ENCODE results near the gene FBXO11.

Gene FBXO11

DNA sequence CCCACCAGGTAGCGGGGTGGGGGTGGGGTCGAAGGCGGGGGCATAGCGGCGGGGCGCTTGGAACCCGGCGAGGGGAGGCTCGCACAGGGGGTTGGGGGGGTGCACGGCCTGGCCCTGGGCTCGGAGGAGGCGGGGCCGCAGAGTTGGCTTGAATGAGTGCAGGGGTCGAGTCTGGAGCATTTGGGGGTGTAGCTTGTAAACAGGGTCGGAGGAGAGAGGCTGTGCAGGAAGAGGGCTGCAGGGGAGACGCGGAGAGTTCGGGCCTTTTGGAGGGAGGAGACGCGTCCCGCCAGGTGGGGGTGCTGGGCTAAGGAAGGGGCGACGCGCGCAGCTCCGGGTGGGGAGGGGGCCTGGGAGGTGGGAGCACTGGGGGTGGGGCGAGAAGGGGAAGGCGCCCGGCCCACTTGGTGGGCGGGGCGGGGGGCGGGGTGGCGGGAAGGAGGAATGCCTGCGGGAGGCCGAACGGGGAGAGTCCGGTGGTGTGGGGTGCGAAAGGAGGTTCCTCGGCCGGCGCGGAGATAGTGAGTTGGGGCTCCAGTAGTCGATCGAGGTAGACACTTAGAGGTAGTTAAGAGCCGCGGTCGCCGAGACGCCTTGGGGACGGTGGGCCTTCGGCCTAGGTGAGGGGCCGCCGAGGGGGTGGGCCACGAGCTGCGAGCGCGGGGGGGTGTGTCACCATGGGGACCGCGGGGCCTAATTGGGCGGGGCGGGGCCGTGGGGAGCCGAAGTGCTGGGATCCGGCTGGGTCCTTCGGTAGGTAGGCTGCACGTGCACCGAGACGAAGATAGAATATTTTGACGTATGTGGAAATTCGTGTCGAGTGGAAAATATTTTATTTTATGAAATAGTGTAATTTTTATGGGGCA, 122.6 kb downstream of the FBXO11 start:
- DNase-seq, result peak; percentile 59

DNA sequence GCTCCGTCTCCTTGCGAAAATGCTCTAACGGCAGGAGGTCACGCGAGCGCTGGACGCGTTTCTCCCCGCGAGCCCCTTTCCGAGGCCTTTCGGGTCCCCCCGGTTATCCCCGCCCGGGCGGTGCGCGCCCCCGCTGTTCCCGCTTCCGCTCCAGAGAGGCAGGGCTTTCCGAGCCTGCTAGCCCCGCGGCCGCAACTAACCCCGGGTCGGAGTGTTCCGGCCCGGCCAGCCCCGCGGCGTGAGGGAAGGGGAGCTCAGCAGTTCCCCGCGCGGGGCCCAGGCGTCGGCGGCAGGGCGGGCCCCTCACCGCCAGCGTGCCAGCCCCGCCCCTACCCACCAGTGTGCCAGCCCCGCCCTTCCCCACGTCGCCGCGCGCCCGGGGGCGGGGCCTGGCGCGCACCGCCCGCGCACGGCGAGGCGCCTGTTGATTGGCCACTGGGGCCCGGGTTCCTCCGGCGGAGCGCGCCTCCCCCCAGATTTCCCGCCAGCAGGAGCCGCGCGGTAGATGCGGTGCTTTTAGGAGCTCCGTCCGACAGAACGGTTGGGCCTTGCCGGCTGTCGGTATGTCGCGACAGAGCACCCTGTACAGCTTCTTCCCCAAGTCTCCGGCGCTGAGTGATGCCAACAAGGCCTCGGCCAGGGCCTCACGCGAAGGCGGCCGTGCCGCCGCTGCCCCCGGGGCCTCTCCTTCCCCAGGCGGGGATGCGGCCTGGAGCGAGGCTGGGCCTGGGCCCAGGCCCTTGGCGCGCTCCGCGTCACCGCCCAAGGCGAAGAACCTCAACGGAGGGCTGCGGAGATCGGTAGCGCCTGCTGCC, 123.4 kb downstream of the FBXO11 start, which contains the start of gene MSH6:
Gene MSH6 (plus strand): TSS at position 475 of the 815 bp plus-strand sequence. CDS start 89 bp downstream, at position 564.
- DNase-seq, result peak; percentile 92

DNA sequence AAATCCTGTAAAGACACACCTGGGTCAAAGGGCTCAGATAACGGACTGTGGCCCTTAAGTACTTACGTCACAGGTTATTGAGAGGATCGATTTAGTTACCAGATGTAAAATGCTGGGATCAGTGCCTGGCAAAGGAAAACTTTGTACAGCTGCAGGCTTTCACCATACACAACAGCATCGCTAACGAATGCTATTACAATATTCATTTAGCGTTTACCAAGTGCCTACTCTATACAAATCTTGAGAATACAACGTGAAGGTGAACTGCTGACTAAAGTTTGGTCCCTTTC, 124.0 kb downstream of the FBXO11 start:
- DNase-seq, result no peak

DNA sequence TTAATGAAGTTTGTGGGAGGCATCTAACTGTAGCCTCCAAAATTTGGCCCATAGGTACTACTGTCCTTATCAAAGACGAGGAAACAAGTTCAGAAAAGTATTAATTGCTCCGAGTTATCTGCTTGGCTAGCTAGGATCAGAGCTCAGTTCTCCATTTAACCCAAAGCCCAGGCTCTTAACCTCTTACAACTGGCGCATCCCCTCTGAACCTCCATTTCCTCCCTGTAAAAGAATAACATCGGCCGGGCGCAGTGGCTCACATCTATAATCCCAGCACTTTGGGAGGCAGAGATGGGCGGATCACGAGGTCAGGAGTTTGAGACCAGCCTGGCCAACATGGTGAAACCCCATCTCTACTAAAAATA, 126.9 kb downstream of the FBXO11 start:
- DNase-seq, result no peak

DNA sequence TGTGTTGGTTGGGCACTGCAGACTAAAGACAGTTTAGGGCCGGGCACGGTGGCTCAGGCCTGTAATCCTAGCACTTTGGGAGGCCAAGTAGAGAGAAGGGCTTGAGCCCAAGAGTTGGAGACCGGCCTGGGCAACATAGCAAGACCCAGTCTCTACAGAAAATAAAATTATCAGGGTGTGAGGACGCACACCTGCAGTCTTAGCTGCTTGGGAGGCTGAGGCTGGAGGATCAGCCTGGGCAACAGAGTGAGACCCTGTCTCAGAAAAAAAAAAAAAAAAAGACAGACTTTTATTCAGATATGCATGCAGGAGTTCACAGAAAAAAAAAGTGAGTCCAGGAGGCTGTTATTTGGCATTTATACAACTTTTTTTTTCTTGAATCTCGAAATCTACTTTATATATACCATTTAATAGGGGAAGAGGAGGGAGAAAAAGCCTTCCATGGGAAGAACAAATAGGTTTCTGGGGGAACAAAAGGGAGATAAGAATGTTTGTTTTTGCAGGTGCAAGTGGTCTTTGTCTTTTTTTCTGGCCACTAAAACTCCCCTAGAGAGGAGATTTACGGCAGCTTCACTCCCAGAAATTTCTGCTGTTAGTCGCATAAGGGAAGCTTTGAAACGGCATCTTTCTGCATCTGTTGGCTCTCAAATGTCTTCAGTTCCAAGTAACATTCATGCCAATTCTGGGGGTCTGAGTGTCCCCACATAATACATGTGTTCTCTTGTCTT, 127.4 kb downstream of the FBXO11 start:
- DNase-seq, result no peak

DNA sequence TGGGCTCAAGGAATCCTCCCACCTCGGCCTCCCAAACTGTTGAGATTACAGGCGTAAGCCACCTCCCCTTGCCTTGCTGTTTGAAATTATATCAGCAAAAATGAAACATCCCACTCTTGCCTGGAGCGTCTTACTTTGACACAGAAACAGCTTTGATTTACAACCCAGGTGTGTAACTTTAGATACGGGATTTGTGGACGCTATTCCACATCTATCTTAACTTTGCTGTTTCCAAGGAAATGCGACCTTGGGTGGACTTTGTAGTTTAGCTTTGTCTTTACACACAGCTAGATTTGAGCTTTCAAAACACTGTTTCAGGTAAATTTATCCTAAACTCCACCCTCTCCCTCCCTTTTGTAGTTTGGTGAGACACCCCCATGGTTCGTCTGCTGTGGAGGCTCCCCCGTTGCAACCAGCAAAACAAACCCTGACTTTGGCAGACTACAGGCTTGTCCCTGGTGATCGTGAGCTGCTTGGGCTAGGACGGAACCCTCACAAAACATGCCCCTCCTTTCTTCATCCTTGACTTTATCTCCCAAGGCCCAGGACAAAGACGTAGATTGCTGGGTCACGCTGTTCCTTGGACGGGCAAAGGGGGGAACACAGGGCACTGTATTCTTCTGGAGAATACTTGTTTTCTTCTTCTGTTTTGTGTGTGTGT, 128.9 kb downstream of the FBXO11 start:
- no peak for DNase-seq

DNA sequence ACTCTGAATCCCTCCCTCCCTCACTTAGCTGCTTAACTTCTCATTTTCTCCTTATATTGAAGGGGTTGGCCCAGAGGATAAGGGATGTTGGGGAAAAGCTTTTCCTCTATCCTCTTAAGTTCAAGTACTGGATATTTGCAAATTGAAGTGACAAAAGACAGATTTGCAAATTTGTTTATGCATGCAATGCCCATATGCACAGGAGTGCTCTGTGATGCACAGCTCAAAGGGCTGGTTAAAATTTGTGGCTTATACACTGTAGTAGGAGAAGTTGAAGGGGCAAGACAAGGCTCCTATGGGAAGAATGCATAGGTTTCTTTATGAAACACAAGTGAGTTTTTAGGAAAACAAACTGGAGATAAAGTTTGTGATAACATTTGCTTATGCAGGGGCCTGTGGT, 131.7 kb downstream of the FBXO11 start:
- DNase-seq, result no peak

DNA sequence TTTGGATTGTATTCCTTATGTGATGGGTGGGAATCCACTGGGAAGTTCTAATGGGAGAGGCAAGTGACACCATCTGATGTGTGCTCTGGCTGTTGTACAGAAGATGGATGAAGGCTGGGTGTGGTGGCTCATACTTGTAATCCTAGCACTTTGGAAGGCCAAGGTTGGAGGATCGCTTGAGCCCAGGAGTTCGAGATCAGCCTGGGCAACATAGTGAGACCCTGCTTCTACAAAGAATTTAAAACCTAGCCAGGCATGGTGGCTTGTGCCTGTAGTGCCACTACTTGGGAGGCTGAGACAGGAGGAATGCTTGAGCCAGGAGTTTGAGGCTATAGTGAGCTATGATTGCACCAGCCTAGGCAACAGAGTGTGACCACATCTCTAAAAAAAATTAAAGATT, 134.0 kb downstream of the FBXO11 start:
- no peak for DNase-seq

DNA sequence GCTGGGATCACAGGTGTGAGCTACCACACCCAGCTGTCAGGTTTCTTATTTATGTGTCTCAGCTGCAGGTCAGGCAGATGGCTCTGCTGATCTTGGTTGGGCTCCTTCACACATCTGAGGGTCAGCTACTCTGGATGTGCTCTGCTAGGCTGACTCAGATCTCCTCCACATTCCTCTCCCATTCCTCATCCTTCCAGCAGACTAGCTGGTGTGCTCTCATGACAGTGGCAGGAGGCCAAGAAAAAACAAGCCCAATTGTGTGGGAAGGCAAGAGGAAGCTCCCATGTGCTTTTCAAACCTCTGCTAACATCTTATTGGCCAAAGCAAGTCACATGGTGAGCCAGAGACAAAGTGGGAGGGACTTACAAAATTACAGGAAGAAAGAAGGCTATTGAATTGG, 135.1 kb downstream of the FBXO11 start:
- DNase-seq, result peak; percentile 87

DNA sequence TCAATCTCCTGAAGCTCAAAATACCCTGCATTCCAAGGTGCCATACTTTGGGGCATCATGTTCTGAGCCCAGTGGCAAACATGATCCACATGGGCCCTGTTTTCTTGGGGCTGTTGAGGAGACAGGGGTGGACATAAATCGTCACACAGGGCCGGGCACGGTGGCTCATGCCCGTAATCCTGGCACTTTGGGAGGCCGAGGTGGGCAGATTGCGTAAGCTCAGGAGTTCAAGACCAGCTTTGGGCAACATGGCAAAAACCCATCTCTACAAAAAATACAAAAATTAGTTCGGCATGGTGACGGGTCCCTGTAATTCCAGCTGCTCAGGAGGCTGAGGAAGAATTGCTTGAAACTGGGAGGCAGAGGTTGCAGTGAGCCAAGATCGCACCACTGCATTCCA, 137.0 kb downstream of the FBXO11 start:
- no peak for DNase-seq

DNA sequence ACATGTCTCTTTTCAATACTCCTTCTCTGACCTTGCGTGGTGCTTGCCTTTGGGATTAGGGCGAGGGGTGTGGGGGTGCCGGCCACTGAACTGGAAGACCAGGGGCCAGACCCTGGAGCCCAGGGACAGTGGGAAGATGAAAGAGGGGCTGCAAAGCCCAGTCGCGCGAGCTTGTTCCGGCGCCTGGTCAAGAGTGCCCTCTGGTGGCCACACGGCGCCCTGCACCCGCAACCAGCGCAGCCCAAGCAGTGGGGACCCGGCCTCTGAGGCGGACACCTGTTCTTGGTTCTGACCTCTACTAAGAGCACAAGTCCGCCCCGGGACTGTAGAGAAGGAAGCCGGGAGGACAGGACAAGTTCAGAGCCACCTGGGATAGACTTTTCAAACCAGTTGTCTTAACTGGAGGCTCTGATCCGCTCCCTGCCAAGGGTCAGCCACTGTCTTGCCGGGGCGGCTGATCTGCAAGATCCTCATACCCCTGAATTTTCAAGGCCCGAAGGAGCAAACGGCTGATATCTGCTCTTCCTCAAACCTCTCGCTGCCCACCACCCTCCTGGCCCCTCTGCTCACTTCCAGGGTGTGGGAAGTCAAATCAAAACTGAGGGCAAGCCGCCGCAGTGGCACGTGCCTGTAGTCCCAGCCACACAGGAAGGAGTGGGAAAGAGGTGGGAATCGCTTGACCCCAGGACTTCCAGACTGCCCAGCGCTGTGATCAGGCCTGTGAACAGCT, 138.3 kb downstream of the FBXO11 start:
- DNase-seq, result peak; percentile 34

DNA sequence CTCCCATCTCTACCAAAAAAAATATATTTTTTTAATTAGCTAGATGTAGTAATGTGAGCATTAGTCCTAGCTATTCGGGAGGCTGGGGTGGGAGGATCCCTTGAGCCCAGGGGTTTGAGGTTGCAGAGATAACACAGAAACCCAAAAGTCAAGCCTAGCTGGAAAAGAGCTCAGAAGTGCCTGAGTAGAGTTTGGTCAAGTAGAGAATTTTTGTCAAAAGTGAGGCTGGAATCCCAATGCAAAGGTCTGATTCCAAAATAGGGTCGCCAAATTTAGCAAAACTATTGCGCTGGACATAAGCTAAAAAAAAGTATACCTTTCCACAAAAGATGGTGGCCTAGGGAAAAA, 138.8 kb downstream of the FBXO11 start:
- DNase-seq, result no peak

DNA sequence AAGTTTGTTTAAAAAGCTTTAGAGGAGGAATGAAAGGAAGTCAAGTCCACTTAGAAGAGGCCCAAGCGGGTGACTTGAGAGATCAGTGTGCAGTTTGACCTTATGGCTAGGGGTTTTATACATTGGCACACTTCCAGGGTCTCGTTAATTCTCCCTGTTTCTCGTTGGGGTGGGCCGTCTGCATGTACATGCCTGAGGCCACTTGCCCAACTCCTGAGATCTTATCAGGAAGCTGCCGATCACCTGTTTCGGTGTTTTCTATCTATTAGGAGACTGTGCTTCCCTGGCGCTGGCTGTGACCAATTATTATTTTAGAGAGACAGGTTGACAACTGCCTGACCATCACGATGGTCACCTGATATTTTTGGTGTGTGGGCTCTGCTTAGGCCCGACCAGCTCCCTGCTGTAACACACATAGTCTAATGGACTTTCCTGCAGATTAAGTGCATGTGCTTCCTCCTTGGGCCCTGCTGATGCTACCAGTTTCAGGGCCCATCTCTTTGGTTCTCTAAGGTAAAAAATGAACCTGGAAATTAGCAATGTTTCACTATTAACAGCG, 154.4 kb downstream of the FBXO11 start:
- no peak for DNase-seq

DNA sequence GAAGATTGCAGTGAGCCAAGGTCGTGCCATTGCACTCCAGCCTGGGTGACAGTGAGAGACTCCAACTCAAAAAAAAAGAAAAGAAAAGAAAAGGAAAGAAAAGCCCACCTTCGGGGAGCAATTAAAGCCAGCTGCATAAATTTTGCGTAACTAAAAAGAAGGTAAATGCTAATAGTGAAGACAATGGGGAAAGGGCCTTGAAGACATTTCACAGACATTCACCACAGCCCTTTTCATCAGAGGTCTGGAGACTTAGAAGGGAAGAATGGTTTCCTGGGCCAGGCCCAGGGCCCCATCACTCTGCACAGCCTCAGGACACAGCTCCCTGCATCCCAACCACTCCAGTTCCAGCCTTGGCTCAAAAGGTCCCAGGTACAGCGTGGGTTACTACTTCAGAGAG, 158.4 kb downstream of the FBXO11 start:
- DNase-seq, result no peak

DNA sequence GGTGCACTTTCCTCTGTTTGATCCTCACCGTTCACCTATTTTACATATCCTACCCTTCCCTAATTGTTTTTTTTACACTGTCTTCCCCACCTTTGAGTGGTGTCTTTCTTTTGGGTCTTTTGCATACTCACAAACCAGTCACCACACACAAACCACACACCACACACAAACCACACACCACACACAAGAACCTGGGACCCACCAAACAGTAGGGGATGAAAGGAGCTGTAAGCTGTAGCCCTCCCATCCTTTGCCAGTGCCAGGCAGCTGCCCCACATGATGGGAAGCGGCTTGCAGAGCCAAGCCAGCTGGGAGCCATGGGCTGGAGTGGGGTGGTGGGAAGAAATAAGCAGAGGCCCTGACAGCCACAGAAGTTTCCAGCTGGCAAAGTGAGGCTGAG, 162.2 kb downstream of the FBXO11 start:
- DNase-seq, result no peak

DNA sequence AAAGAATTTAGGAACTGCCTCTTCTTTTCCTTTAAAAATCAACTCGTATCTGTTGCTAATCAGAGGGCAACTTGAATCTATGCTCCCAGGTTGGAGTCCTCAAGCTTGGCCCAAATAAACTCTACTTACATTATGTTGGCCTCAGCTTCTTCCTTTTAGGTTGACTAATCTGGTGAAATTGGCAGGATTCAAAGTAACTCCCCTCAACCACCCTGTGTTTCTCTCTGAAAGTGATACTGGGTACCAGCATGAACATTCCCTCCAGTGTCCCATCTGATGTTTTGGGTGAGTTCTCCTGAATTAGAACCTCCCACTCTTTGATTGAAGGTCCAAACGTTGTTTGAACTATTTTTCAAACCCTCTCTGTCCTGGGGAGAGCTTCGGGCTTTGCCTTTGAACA, 164.7 kb downstream of the FBXO11 start:
- no peak for DNase-seq

DNA sequence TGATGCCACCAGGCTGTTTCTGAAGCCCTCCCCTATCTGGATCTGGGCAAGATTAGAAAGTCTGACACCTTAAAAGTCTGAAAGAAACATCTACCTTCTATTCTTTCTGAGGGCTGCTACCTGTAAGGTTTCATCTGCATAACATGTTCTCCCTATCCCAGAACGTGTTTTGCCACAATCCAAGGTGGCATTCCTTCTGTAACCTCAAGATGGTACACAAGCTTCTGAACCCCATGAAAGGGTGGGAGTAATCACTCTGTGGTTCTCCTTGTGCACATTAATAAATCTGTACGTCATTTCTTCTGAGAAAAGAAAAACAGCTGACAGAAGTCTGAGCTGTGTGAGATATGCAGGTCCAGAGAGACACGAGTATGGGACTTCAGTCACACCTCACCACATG, 165.2 kb downstream of the FBXO11 start:
- no peak for DNase-seq
